GM19324 (cell line): ENCODE results near the gene EBF3.

Experiments used
- ATAC-seq: cut with Tn5 transposase; IDR thresholded peaks from one replicate; pipeline ENCODE4 v1.9.1; 2021; ENCODE audit warnings: mild to moderate bottlenecking, moderate library complexity; ENCODE audit not compliant: unreplicated experiment, low FRiP score

EBF3 gene

GRCh38 chr10:129912986-129913695 lies 50.9 kb downstream of the EBF3 start:
- no peak for ATAC-seq

GRCh38 chr10:129912166-129912917 lies 51.7 kb downstream of the EBF3 start:
- ATAC-seq, result no peak

DNA sequence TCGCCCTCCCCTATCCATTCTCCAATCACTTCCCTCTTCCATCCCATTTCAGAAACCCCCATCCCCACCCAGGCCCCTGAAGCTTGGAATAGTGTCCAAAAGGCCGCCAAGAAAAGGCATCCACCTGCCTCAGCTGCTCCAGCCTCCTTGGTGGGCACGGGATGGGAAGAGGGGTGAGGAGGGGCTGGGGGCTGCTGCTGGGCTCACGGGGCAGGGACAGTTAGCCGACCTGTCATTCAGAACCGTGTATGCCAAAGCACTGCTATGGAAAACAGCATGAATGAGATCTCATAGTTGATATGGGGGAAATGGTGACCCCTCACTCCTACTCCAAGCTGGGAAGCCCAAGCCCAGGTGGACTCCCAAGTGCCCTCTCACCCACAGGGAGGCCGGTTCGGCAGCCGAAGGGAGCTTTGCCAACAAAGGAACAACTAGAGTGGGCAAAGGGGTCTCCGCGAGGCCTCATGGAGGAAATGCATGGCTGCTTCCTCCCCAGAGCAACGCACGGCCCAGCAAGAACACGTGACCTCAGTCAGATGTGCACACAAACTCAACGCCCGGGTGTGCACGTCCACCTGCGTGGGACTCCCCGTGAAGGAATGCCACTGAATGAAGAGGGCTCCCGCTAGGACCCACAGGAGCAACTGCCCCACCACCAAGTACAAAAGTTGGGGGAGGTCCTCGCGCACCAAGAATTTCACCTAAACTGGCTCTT lies 52.5 kb downstream of the EBF3 start:
- ATAC-seq, result no peak

DNA sequence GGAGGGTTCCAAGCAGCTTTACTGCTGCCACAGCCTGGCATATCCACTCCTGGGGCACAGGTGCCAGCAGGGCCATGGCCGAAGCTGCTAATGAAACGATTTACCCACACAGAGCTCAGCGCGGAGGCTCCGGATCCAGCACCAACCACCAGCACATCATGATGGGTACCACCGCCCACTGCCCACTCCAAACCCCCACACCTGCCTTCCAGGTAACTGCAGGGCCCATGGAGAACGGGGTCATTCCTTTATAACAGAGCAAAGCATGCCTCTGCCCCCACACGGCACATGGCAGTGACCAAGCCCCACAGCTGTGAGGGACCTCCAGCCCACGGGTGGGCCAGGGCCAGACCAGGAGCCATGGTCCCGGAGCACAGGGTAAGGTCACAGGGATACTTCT lies 53.2 kb downstream of the EBF3 start:
- no peak for ATAC-seq

DNA sequence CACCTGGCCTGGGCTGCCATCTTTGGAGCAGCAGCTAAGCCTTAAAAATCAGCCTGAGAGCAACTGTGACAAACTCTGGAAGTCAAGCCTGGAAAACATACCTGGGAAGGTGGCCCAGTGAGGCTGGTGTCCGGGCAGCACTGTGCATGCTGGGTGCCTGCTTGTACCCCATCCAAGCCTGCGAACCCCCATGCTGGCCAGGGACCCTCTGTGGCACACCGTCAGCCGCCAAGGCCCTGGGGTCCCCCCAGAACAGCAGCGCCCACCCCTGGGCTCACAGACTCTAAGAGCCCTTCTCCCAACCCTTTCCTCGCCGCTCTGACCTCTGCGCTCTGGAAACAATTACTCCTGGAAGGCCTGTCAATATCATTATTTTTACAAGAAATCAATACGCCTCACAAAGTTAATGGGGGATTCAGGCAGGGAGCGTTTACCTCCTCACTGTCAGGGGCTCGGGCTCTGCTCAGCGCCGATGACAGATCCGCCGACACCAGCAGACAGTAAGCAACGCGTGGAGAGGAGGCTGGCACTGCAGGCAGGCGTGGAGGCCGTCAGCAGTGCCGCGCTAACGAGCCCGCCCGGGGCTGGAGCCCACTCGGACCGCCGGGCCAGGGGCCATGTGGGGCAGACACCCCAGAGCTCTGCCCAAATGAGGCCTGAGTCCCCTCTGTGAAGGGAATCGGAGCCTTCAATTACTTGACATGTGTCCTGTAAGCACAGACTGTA lies 54.4 kb downstream of the EBF3 start:
- no peak for ATAC-seq

- ATAC-seq, result no peak
Measured at GRCh38 chr10:129909080-129909479, 55.0 kb downstream of the EBF3 start.

GRCh38 chr10:129908406-129908805 lies 55.7 kb downstream of the EBF3 start:
- ATAC-seq, result no peak

DNA sequence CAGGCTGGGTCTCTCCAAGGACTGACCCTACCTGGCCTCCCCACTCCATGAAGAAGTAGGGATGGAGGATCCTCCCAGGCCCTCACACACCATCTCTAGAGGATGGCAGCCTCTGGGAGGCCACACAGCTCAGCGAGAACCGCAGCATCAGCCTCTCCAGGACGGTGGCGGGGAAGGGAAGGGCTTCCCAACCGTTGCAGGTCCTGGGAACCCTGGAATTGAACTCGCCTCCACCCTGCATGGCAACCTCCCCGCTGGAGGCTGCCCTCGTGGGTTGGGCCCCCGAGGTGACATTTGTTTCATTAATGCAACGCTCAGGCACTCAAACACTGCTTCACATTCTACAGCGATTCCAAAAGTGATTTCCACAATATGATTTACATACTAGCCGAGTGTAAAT lies 58.5 kb downstream of the EBF3 start:
- ATAC-seq, result no peak

- no peak for ATAC-seq
Measured at GRCh38 chr10:129904323-129904722, 59.8 kb downstream of the EBF3 start.

- no peak for ATAC-seq
Measured at GRCh38 chr10:129901389-129902006, 62.6 kb downstream of the EBF3 start.

GRCh38 chr10:129900825-129901224 lies 63.2 kb downstream of the EBF3 start:
- no peak for ATAC-seq

DNA sequence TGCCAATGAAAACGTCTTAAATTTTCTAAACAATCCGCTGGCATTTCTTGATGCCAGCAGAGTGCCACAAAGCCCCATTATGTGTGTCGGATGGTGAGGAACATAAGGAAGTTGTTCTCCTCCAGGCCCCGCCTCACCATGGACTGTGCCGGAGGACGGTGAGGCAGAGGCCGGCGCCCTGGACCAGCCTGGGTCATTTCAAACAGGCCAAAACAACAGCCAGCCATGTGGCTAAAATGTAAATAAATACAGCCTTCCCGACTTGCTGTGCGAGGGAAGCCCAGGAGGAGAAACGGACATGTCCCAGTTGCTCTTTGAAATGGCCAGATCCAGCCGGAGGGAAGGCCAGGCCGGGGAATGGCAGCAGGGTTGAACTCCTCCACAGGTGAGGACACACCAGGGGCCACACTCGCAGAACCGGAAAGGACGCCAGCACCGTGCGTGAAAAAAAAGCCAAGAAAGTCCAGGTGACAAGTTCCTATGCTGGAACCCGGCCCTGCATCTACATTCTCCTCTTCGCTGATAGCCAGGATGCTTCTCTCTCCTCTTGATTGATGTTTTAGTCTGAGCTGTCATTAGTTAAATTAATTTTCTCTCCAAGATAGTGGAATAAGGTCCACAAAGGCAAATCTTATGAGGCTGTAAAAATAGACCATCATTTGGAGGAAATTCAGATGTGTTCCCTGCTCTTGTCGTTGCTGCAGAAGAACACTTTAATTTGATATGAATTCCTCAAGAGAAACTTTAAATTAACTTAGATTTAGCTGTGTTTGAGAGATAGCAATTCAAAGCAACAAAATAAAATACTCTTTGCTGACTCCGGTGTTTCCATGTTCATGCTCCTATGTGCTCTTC lies 64.6 kb downstream of the EBF3 start:
- no peak for ATAC-seq

- no peak for ATAC-seq
Measured at GRCh38 chr10:129898706-129899268, 65.3 kb downstream of the EBF3 start.

GRCh38 chr10:129897871-129898626 lies 66.0 kb downstream of the EBF3 start:
- ATAC-seq, result no peak

- no peak for ATAC-seq
Measured at GRCh38 chr10:129896860-129897200, 67.2 kb downstream of the EBF3 start.

- ATAC-seq, result no peak
Measured at GRCh38 chr10:129896136-129896859, 67.8 kb downstream of the EBF3 start.

- no peak for ATAC-seq
Measured at GRCh38 chr10:129895811-129896135, 68.3 kb downstream of the EBF3 start.

GRCh38 chr10:129894698-129895097 lies 69.4 kb downstream of the EBF3 start:
- no peak for ATAC-seq
